Germinal center (tissue), 1 donor: ENCODE data around the gene EFNA5.
"Not testable (repeated sequence)": the region's sequence is repeated elsewhere in the genome, so short reads cannot be mapped to it uniquely, and the experiment has no call there.

ENCODE experiments used
- DNase-seq: peaks from one replicate; pipeline ENCODE4 v3.0.0; 2012; ENCODE audit warnings: mixed read lengths, low spot score

EFNA5 gene

GRCh38 chr5:107517185-107518033 is 153.3 kb downstream of the EFNA5 start:
- no peak for DNase-seq

GRCh38 chr5:107516452-107517184 is 154.1 kb downstream of the EFNA5 start:
- no peak for DNase-seq

GRCh38 chr5:107515521-107516080 is 155.1 kb downstream of the EFNA5 start:
- no peak for DNase-seq

- no peak for DNase-seq
Measured at GRCh38 chr5:107514305-107514704, 156.4 kb downstream of the EFNA5 start.

- DNase-seq, result no peak
Measured at GRCh38 chr5:107513337-107514085, 157.2 kb downstream of the EFNA5 start.

- no peak for DNase-seq
Measured at GRCh38 chr5:107512029-107512428, 158.7 kb downstream of the EFNA5 start.

- no peak for DNase-seq
Measured at GRCh38 chr5:107510125-107510524, 160.6 kb downstream of the EFNA5 start.

- DNase-seq, result no peak
Measured at GRCh38 chr5:107508097-107508496, 162.6 kb downstream of the EFNA5 start.

- no peak for DNase-seq
Measured at GRCh38 chr5:107505763-107506534, 164.8 kb downstream of the EFNA5 start.

- DNase-seq, result no peak
Measured at GRCh38 chr5:107504424-107504823, 166.3 kb downstream of the EFNA5 start.

GRCh38 chr5:107502676-107503060 is 168.1 kb downstream of the EFNA5 start:
- DNase-seq, result no peak

GRCh38 chr5:107501965-107502675 is 168.6 kb downstream of the EFNA5 start:
- no peak for DNase-seq

GRCh38 chr5:107500840-107501239 is 169.9 kb downstream of the EFNA5 start:
- no peak for DNase-seq

GRCh38 chr5:107500347-107500746 is 170.4 kb downstream of the EFNA5 start:
- no peak for DNase-seq

- no peak for DNase-seq
Measured at GRCh38 chr5:107499776-107500175, 171.0 kb downstream of the EFNA5 start.

GRCh38 chr5:107499237-107499636 is 171.5 kb downstream of the EFNA5 start:
- DNase-seq, result no peak

- DNase-seq, result no peak
Measured at GRCh38 chr5:107496466-107496865, 174.3 kb downstream of the EFNA5 start.

- DNase-seq, result not testable (repeated sequence)
Measured at GRCh38 chr5:107494129-107494528, 176.6 kb downstream of the EFNA5 start.

- DNase-seq, result no peak
Measured at GRCh38 chr5:107487056-107487542, 183.6 kb downstream of the EFNA5 start.

GRCh38 chr5:107486489-107486888 is 184.2 kb downstream of the EFNA5 start:
- DNase-seq, result no peak

GRCh38 chr5:107485184-107485583 is 185.6 kb downstream of the EFNA5 start:
- no peak for DNase-seq
